ENCODE data around the gene RILPL2. TPM values are rescaled to one million over a fixed set of nuclear protein-coding genes. Genes with fewer than 3 reads are reported as not detected.
"Not testable (repeated sequence)": the region's sequence is repeated elsewhere in the genome, so short reads cannot be mapped to it uniquely, and the experiment has no call there.

The RILPL2 gene
- total RNA-seq, 2 donors from 2014 or later = 3.1 to 4.6 TPM

GRCh38 chr12:123421314-123421713 is 15.2 kb downstream of the RILPL2 start:
- Histone ChIP-seq H3K36me3 (peaks cover 22% of the 10 kb centered on the region), H3K4me1 (no peaks in the 10 kb centered on the region), H3K9me3 (no peaks in the 10 kb centered on the region), H3K27me3 (no peaks in the 10 kb centered on the region), H3K4me3 (no peak overlapping the region), H3K27ac (no peak overlapping the region)
- no peak for DNase-seq (ENCODE audit: low spot score)
- TF ChIP-seq, protein P1, sequence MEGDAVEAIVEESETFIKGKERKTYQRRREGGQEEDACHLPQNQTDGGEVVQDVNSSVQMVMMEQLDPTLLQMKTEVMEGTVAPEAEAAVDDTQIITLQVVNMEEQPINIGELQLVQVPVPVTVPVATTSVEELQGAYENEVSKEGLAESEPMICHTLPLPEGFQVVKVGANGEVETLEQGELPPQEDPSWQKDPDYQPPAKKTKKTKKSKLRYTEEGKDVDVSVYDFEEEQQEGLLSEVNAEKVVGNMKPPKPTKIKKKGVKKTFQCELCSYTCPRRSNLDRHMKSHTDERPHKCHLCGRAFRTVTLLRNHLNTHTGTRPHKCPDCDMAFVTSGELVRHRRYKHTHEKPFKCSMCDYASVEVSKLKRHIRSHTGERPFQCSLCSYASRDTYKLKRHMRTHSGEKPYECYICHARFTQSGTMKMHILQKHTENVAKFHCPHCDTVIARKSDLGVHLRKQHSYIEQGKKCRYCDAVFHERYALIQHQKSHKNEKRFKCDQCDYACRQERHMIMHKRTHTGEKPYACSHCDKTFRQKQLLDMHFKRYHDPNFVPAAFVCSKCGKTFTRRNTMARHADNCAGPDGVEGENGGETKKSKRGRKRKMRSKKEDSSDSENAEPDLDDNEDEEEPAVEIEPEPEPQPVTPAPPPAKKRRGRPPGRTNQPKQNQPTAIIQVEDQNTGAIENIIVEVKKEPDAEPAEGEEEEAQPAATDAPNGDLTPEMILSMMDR (IDR thresholded peaks at IDR 0.05) = no peak

- DNase-seq (ENCODE audit: low spot score) = no peak
- H3K27ac ChIP-seq = no peak overlapping the region
- no peaks in the 10 kb centered on the region for H3K9me3 ChIP-seq
- H3K4me3 ChIP-seq = no peak overlapping the region
- TF ChIP-seq, protein P1 (IDR thresholded peaks at IDR 0.05) = no peak
- peaks cover 0 to 5% of the 10 kb centered on the region in 2 donors for H3K4me1 ChIP-seq
- H3K27me3 ChIP-seq = no peaks in the 10 kb centered on the region
- peaks cover 29% of the 10 kb centered on the region for H3K36me3 ChIP-seq
Measured at GRCh38 chr12:123410041-123410412, 26.5 kb downstream of the RILPL2 start.

DNA sequence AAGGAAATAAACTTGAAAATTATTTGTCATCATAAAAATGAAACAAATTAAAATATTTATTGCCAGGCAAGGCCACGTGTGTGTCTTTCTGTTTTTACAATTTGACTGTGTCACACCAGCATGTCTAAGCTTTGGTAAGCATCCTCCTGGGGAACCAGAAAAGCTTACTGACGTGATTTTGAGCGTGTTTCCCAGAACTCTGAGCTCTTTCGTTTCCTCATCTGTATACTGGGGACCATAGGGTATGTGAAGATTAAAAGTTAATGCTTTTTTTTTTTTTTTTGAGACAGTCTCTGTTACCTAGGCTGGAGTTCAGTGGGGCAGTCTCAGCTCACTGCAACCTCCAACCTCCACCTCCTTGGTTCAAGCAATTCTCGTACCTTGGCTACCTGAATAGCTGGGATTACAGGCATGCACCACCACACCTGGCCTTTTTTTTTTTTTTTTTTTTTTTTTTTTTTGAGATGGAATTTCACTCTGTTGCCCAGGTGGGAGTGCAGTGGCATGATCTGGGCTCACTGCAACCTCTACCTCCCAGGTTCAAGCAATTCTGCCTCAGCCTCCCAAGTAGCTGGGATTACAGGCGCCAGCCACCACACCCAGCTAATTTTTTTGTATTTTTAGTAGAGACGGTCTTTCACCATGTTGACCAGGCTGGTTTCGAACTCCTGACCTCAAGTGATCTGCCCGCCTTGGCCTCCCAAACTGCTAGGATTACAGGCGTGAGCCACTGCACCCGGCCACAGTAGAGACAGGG is 27.0 kb downstream of the RILPL2 start:
- not testable (repeated sequence) for H3K9me3 ChIP-seq; H3K27ac ChIP-seq; DNase-seq (ENCODE audit: low spot score); H3K27me3 ChIP-seq; H3K4me1 ChIP-seq; H3K4me3 ChIP-seq
- peaks cover 34% of the 10 kb centered on the region for H3K36me3 ChIP-seq

- H3K4me1 ChIP-seq; H3K4me3 ChIP-seq; H3K9me3 ChIP-seq; H3K27ac ChIP-seq; H3K27me3 ChIP-seq; DNase-seq (ENCODE audit: low spot score): not testable (repeated sequence)
- H3K36me3 ChIP-seq = peaks cover 43% of the 10 kb centered on the region
Measured at GRCh38 chr12:123408619-123409018, 27.9 kb downstream of the RILPL2 start.

DNA sequence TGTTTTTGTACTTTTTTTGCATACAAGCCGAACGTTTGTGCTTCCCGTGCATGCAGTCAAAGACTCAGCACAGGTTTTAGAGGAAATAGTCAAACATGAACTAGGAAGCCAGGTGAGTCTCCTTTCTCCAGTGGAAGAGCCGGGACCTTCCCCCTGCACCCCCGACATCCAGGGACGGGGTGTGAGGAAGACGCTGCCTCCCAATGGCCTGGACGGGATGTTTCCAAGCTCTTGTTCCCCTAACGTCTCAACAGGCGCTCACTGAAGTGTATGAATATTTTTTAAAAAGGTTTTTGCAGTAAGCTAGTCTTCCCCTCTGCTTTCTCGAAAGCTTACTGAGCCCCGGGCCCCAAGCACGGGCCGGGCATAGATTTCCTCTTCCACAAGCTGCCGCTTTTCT is 28.6 kb downstream of the RILPL2 start:
- not testable (repeated sequence) for H3K27me3 ChIP-seq; H3K9me3 ChIP-seq; DNase-seq (ENCODE audit: low spot score); H3K4me3 ChIP-seq; H3K4me1 ChIP-seq; H3K27ac ChIP-seq
- peaks cover 50% of the 10 kb centered on the region for H3K36me3 ChIP-seq

DNA sequence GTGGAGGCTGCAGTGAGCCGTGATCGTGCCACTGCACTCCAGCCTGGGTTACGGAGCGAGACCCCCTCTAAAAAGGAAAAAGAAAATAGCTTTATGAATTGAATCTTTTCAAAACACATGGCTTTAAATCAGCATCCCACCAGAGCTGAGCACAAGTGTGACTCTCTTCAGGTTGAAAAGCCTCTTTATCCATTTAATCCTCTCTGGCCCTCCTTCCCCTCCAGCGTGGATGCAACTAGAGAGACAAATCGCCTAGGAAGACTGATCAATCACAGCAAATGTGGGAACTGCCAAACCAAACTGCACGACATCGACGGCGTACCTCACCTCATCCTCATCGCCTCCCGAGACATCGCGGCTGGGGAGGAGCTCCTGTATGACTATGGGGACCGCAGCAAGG is 29.2 kb downstream of the RILPL2 start:
- not testable (repeated sequence) for H3K4me1 ChIP-seq; H3K4me3 ChIP-seq; H3K27ac ChIP-seq; H3K27me3 ChIP-seq; H3K9me3 ChIP-seq; DNase-seq (ENCODE audit: low spot score)
- H3K36me3 ChIP-seq = peaks cover 55% of the 10 kb centered on the region

DNA sequence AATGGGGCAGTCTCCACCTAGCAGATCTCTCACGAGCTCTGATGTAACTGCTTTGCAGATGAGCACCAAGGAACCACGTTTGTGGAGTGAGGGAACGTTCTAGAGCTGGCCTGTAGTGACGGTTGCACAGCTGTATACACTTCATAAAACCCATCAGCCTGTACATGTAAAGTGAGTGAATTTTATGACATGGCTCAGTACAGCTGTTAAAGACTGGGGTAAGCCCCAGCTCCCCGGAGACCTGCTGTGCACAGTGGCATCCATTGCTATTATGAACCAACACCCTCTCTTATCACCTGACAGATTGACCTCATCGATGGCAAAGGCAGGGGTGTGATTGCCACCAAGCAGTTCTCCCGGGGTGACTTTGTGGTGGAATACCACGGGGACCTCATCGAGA is 31.9 kb downstream of the RILPL2 start:
- no peak for DNase-seq (ENCODE audit: low spot score)
- H3K4me1 ChIP-seq = peaks cover 0 to 9% of the 10 kb centered on the region in 2 donors
- peaks cover 55% of the 10 kb centered on the region for H3K36me3 ChIP-seq
- no peak overlapping the region for H3K27ac ChIP-seq
- H3K4me3 ChIP-seq = no peak overlapping the region
- TF ChIP-seq, protein P1 (IDR thresholded peaks at IDR 0.05) = no peak
- H3K9me3 ChIP-seq = no peaks in the 10 kb centered on the region
- no peaks in the 10 kb centered on the region for H3K27me3 ChIP-seq
